NCI-H774 (cell line): ENCODE data around the gene GPX1.
"Not testable (repeated sequence)": the region's sequence is repeated elsewhere in the genome, so short reads cannot be mapped to it uniquely, and the experiment has no call there.

Experiments
- DNase-seq: peaks from one replicate; lab custom pipeline; 2025; lab: John Stamatoyannopoulos, UW

Gene GPX1

GRCh38 chr3:49358217-49358883, at the start of gene GPX1:
TSS of gene GPX1 (minus strand) at chr3:49358353. CDS start at chr3:49358278, 75 bp downstream.
- peak; percentile 83 for DNase-seq

DNA sequence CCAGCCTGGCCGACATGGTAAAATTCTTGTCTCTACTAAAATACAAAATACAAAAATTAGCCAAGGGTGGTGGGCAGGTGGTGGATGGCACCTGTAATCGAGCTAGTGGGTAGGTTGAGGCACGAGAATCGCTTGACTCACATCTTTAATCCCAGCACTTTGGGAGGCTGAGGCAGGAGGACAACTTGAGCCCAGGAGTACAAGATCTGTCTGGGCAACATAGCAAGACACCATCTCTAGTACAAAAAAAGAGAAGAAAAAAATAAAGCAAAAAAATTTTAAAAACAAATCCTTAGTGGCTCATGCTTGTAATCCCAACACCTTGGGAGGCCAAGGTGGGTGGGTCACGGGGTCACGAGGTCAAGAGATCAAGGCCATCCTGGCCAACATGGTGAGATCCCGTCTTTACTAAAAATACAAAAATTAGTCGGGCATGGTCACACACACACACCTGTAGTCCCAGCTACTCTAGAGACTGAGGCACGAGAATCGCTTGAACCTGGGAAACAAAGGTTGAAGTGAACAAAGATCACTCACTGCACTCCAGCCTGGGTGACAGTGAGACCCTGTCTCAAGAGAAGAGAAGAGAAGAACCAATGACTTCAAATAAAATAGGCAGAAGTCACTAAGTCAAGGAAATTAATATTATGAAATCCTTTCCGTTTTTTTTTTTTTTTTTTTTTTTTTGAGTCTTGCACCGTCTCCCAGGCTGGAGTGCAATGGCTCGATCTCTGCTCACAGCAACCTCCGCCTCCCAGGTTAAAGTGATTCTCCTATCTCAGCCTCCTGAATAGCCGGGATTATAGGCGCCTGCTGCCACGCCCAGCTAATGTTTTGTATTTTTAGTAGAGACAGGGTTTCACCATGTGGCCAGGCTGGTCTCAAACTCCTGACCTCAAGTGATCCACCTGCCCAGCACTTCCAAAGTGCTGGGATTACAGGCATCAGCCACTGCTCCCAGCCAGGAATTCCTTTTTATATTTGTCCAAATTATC, 48.7 kb upstream of the GPX1 start:
- no peak for DNase-seq

- not testable (repeated sequence) for DNase-seq
These were observed 47.4 kb upstream of the GPX1 start for GRCh38 chr3:49405570-49405969.

DNA sequence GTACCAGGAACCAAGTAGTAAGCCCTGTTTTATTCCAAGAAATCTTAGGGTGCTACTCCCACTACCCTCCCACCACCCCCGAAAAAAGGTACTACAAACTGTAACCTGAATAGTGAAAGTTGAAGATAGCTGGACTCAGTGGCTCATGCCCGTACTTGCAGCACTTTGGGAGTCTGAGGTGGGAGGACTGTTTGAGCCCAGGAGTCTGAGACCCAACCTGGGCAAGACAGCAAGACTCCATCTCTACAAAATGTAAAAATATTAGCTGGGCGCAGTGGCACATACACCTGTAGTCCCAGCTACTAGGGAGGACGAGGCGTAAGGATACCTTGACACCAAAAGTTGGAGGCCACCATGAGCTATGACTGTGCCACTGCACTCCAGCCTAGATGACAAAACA, 45.7 kb upstream of the GPX1 start:
- no peak for DNase-seq

- no peak for DNase-seq
These were observed 43.6 kb upstream of the GPX1 start for GRCh38 chr3:49401766-49402165.

DNA sequence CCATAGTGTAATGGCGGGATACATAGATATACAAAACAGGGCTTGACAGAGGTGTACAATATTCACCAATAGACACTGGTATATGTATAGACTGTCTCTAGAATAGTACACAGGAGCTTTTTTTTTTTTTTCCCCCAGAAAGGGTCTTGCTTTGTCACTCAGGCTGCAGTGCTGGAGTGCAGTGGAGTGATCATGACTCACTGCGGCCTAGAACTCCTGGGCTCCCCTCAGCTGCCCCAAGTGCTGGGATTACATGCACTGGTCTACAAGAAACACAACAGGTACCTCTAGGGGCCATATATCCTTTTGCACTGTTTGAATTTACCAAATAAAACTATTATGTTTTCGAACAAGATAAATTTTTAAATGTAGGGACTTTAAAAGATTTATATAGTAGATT, 41.3 kb upstream of the GPX1 start:
- no peak for DNase-seq

DNA sequence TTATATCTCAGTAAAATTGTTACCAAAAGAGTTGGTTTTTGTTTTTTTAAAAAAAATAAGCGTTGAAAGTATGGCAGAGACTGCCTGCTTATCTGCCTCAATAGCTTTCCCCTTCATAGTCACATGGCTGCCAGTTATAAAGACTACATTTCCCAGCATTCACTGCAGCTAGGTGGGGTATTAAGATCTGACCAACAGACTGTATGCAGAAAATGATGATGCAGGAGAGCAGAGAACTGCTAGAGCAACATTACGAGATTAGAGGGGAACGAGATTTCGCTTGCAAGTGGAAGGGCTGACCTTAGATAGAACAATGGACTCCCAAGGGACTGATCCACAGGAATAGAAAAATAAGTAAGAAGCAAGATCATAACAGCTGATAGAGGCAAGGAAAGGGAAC, 39.3 kb upstream of the GPX1 start:
- no peak for DNase-seq

GRCh38 chr3:49391310-49391709, 33.2 kb upstream of the GPX1 start:
- not testable (repeated sequence) for DNase-seq

DNA sequence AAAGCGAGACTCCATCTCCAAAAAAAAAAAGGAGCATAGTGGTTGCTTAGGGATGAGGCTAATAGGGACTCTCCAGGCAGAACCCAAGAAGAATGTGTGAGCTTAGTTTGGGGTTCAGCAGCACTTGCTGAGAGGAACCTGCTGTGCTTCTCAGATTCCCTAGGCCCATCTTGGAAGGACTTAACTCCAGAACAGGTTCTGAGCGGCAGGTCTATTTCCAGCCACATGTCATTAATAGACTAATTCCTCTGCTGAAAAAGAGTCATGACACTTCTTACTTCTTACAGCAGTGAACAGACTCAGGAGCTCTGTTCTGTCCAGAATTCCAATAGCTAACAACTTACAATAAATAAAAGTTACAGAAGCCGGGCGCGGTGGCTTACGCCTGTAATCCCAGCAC, 31.1 kb upstream of the GPX1 start:
- no peak for DNase-seq

GRCh38 chr3:49388289-49388820, 30.2 kb upstream of the GPX1 start:
- DNase-seq: no peak

DNA sequence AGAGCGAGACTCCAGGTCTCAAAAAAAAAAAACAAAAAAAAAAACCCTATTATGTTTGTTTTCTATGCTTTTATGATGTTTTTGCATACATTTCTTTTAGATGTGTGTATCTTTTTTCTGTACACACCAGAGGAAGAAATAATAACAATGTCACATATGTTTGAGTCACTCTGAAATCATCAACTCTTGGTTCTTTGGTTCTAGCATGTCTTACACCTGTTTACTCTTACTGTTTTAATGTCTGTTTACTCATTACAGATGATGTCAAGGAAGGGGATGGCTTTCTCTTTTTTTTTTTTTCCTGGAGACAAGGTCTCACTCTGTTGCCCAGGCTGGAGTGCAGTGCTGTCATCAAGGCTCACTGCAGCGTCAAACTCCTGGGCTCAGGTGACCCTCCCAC, 29.6 kb upstream of the GPX1 start:
- DNase-seq: no peak

GRCh38 chr3:49386056-49386756, 28.1 kb upstream of the GPX1 start:
- no peak for DNase-seq

- no peak for DNase-seq
These were observed 27.5 kb upstream of the GPX1 start for GRCh38 chr3:49385617-49386016.

DNA sequence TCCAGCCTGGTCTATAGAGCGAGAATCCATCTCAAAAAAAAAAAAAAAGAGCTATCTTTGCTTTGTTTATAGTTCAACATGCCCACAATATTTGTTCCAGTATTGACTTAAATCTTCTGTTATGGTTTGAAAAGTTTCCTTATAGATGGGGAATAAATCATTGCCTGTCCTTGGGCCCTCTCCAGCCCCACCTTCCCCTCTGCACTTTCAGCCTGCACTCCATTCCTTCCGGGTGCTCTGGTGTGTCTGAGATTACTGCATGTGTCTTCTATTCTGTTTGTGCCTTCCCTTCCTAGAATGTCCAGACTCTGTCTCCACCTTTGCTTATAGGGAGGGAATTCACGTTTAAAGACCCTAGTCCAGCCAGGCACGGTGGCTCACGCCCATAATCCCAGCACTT, 25.2 kb upstream of the GPX1 start:
- DNase-seq: no peak

GRCh38 chr3:49378249-49378895, 20.2 kb upstream of the GPX1 start:
- DNase-seq: no peak

- DNase-seq: no peak
These were observed 19.3 kb upstream of the GPX1 start for GRCh38 chr3:49377483-49377882.

DNA sequence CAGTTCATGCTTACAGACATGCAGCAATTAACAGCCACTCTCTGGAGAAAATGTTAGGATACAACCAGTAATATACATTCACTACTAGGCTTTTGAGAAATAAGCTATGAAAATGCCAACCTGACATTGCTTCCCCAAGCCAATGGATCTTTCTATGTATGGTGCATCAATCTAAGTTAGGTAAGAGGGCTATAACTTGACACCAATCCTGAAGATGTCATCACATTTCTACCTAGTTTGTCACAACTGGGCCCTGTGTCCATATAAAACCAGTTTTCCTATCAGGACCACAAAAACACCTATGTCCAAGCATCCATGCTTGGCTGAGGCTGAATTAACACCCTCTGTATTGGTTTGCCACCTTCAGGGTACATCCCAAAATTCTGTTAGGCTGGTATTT, 13.8 kb upstream of the GPX1 start:
- no peak for DNase-seq

GRCh38 chr3:49370585-49371290, 12.6 kb upstream of the GPX1 start:
- no peak for DNase-seq

GRCh38 chr3:49362561-49362960, 4.4 kb upstream of the GPX1 start:
- no peak for DNase-seq

DNA sequence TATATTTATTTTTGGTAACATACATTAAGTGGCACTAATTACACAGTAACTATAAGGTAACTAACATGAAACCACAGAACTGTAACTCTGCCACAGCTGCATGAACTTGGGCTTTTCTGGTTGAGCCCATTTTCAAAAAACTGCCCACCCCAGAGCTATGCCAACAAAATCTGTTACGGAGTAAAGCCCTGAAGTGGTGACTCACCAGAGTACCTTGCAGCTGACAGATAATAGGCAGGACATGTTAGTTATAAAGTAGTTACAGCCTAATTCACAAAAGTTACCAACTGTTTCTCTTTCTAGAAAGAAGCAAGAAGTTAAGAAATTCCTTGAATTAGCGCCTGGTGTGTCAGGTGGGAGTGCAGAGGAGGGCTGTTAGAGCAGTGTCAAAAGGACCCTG, 1.5 kb upstream of the GPX1 start:
- no peak for DNase-seq

DNA sequence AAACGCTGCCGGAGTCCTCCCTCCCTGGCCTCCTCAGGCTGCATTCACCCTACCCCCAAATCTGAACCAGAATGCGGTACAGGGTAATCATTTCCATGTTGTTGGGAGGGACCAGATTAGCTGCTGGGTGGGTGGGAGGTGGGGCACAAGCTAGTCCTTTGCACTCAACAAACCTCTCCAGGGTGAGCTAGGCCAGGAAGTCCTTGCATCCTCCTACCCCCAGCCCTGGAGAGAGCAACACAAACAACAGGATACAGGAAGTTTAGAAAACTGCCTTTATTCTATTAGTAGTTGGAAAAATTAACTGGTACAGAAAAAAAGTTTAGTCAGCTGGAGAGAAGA, 702 bp upstream of the GPX1 start:
- DNase-seq: no peak
